Measurements from ENCODE around the gene CREBBP. TPM values are rescaled to one million over a fixed set of nuclear protein-coding genes. Genes with fewer than 3 reads are reported as not detected.

CREBBP gene
- total and polyA plus RNA-seq, 2 experiments from 2014 or later: 24.4 to 33.8 TPM

- peaks cover 12% of the 10 kb centered on the region for H3K36me3 ChIP-seq
- no peaks in the 10 kb centered on the region for H3K27me3 ChIP-seq
- DNase-seq (ENCODE audit: low read depth in 1 of 2, low spot score in 1 of 2): no peak
- H3K9me3 ChIP-seq (ENCODE audit: low read depth): no peaks in the 10 kb centered on the region
- no peak overlapping the region for H3K4me3 ChIP-seq
- TF ChIP-seq CTCF (IDR thresholded peaks at IDR 0.05; ENCODE audit: low read depth, low read length): no peak
- peaks cover 14% of the 10 kb centered on the region for H3K4me1 ChIP-seq (ENCODE audit: low read depth)
- no peak overlapping the region for H3K27ac ChIP-seq
Observed at GRCh38 chr16:3810198-3810664, 70.3 kb downstream of the CREBBP start.

DNA sequence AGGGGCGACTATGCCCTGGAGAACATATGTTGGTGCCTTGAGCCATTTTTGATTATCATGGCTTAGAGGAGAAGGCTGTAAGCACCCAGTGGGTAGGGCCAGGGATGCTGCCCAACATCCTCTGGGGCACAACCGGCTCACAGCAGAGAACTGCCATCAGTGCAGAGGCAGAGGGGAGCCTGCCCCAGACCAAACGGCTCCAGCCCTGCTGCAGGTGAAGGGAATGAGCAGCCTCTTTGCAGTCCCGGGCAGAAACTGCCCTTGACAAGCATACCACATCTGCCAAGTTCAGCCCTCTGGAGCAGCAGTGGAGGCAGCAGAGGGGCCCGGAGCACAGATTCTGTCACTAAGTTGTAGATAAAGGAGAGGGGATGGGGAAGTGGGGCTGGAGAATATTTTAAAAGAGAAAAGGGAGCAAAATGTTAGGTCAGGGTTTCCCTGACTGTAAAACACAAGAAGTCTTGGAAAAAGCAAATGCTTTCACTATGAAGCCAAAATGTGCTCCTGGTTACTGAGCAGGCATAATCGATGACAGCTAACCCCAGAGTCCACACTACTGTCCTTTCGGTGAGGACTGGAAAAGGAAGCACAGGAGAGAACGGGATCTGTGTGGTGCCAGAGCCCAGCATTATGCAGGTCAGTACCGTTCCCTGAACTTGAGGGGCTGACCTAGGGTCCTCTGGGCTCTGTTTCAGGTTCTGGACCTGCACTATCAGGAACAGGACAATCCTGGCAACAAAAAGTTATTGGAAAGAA, 72.0 kb downstream of the CREBBP start:
- Histone ChIP-seq H3K4me1 (ENCODE audit: low read depth) (peaks cover 14% of the 10 kb centered on the region), H3K27me3 (no peaks in the 10 kb centered on the region), H3K27ac (peak overlapping the region; percentile 51), H3K36me3 (peaks cover 12% of the 10 kb centered on the region), H3K4me3 (no peak overlapping the region), H3K9me3 (ENCODE audit: low read depth) (no peaks in the 10 kb centered on the region)
- no peak for DNase-seq (ENCODE audit: low read depth in 1 of 2, low spot score in 1 of 2)
- TF ChIP-seq CTCF (IDR thresholded peaks at IDR 0.05; ENCODE audit: low read depth, low read length): no peak

GRCh38 chr16:3807425-3808123, 72.9 kb downstream of the CREBBP start:
- peaks cover 6% of the 10 kb centered on the region for H3K4me1 ChIP-seq (ENCODE audit: low read depth)
- H3K27ac ChIP-seq: no peak overlapping the region
- peaks cover 12% of the 10 kb centered on the region for H3K36me3 ChIP-seq
- no peak for TF ChIP-seq CTCF (IDR thresholded peaks at IDR 0.05; ENCODE audit: low read depth, low read length)
- no peaks in the 10 kb centered on the region for H3K9me3 ChIP-seq (ENCODE audit: low read depth)
- no peak overlapping the region for H3K4me3 ChIP-seq
- DNase-seq (ENCODE audit: low read depth in 1 of 2, low spot score in 1 of 2): no peak
- no peaks in the 10 kb centered on the region for H3K27me3 ChIP-seq

- DNase-seq (ENCODE audit: low read depth in 1 of 2, low spot score in 1 of 2): no peak
- no peaks in the 10 kb centered on the region for H3K27me3 ChIP-seq
- H3K4me3 ChIP-seq: no peak overlapping the region
- no peaks in the 10 kb centered on the region for H3K9me3 ChIP-seq (ENCODE audit: low read depth)
- TF ChIP-seq CTCF (IDR thresholded peaks at IDR 0.05; ENCODE audit: low read depth, low read length): no peak
- peaks cover 3% of the 10 kb centered on the region for H3K36me3 ChIP-seq
- H3K27ac ChIP-seq: peak overlapping the region; percentile 9
- H3K4me1 ChIP-seq (ENCODE audit: low read depth): peaks cover 4% of the 10 kb centered on the region
Observed at GRCh38 chr16:3804426-3805016, 76.0 kb downstream of the CREBBP start.

DNA sequence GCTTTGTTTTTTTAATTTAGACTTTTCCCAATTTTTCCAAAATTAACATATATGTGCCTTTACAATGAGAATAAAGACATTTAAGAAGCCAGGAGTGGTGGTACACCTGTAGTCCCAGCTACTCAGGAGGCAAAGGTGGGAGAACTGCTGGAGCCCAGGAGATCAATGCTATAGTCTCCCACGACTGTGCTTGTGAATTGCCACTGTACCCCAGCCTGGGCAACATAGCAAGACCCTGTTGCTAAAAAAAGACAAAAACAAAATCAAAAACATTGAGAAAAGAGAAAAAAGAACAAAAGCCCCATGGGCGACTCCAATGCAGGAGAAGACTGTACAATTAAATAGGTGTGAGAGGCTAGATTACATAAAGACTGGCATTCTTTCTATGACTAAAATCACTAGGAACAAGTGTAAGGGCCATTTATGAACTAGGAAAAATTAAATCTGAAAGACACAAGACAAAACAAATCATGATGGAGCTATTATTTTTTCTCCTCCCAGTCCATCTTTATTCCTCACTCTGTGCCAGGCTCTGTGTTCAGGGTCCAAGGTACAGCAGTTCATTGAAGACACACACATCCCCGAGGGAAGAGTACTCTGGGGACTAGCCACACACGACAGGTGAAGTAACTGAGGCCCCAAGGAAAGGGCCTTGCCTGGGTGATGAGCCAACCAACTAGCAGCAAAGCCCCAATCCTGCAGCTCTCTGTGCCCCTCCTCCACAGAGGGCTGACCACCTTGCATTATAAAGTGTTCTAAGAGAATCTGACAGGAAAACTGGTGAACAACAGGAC, 79.8 kb downstream of the CREBBP start:
- Histone ChIP-seq H3K27ac (no peak overlapping the region), H3K27me3 (no peaks in the 10 kb centered on the region), H3K9me3 (ENCODE audit: low read depth) (no peaks in the 10 kb centered on the region), H3K36me3 (no peaks in the 10 kb centered on the region), H3K4me3 (no peak overlapping the region), H3K4me1 (ENCODE audit: low read depth) (no peaks in the 10 kb centered on the region)
- no peak for DNase-seq (ENCODE audit: low read depth in 1 of 2, low spot score in 1 of 2)
- no peak for TF ChIP-seq CTCF (IDR thresholded peaks at IDR 0.05; ENCODE audit: low read depth, low read length)
